IMR-90 (cell line): ENCODE data around the gene DPH3. TPM values are rescaled to one million over a fixed set of nuclear protein-coding genes. Genes with fewer than 3 reads are reported as not detected.

Experiments used
- ATAC-seq: fragments of 200-7000 bp; cut with Tn5 transposase; 2 replicates; pipeline ENCODE4 v1.9.1; 2020; ENCODE audit warnings: low read depth, mild to moderate bottlenecking, moderate library complexity
- BruUV-seq: library from RNA; stranded (reverse); fragments of 400-500 nt; replicated peaks from 2 replicates; lab custom pipeline; 2021; lab: Mats Ljungman, UMichigan
- CTCF ChIA-PET: fragments of 300-600 bp; formaldehyde crosslinking; extraction: SDS; loops from one replicate; lab custom pipeline; 2021; ENCODE audit warnings: antibody characterized with exemption; lab: Yijun Ruan, JAX
- POLR2A ChIA-PET: fragments of 300-600 bp; sonication (Branson Sonifier 250); formaldehyde crosslinking; loops from one replicate; lab custom pipeline; 2022; ENCODE audit warnings: antibody characterized with exemption; ENCODE audit not compliant: unreplicated experiment; lab: Charles Lee
- DNase-seq: peaks from one replicate; pipeline ENCODE4 v3.0.0; 2013
- H2AFZ ChIP-seq: replicated peaks from 2 replicates; pipeline ENCODE3; 2013; ENCODE audit warnings: low read length, mild to moderate bottlenecking; ENCODE audit not compliant: poor library complexity
- H2AK5ac ChIP-seq: 2 replicates; pipeline ENCODE4 v1.6.1; 2013; ENCODE audit warnings: low read depth, low read length, inconsistent platforms
- H2AK9ac ChIP-seq: replicated peaks from 2 replicates; pipeline ENCODE3; 2013; ENCODE audit warnings: mild to moderate bottlenecking, low read depth, low read length, moderate library complexity; ENCODE audit not compliant: poor library complexity
- H2BK120ac ChIP-seq: 2 replicates; pipeline ENCODE4 v1.6.1; 2013; ENCODE audit warnings: low read depth, low read length, inconsistent platforms
- H2BK15ac ChIP-seq: 3 replicates; pipeline ENCODE4 v1.6.1; 2013; ENCODE audit warnings: low read depth, low read length, inconsistent platforms
- H2BK20ac ChIP-seq: 2 replicates; pipeline ENCODE4 v1.6.1; 2013; ENCODE audit warnings: low read depth, mild to moderate bottlenecking, inconsistent platforms, low read length, moderate library complexity
- H2BK5ac ChIP-seq: 2 replicates; pipeline ENCODE4 v1.6.1; 2013; ENCODE audit warnings: mild to moderate bottlenecking, low read depth, low read length, inconsistent platforms; ENCODE audit not compliant: poor library complexity, severe bottlenecking
- H3K14ac ChIP-seq: replicated peaks from 2 replicates; pipeline ENCODE4 v1.6.1; 2013; ENCODE audit warnings: low read depth, low read length, inconsistent platforms
- H3K18ac ChIP-seq: 2 replicates; pipeline ENCODE4 v1.6.1; 2013; ENCODE audit warnings: low read depth, low read length, control low read depth
- H3K23ac ChIP-seq: 2 replicates; pipeline ENCODE4 v1.6.1; 2013; ENCODE audit warnings: low read depth, low read length, inconsistent platforms
- H3K27ac ChIP-seq: 2 replicates; pipeline ENCODE4 v1.5.1; 2013; ENCODE audit warnings: mild to moderate bottlenecking, control low read depth, low read length; ENCODE audit not compliant: insufficient read depth
- H3K27me3 ChIP-seq: 2 replicates; pipeline ENCODE4 v1.6.1; 2013; ENCODE audit warnings: low read length; ENCODE audit not compliant: control insufficient read depth, insufficient read depth
- H3K36me3 ChIP-seq: 2 replicates; pipeline ENCODE4 v1.6.1; 2013; ENCODE audit warnings: low read length, mixed read lengths; ENCODE audit not compliant: control insufficient read depth, insufficient read depth
- H3K4ac ChIP-seq: 2 replicates; pipeline ENCODE4 v1.6.1; 2013; ENCODE audit warnings: low read depth, low read length, inconsistent platforms
- H3K4me1 ChIP-seq: 2 replicates; pipeline ENCODE4 v1.6.1; 2013; ENCODE audit warnings: low read length, mixed read lengths; ENCODE audit not compliant: control insufficient read depth, insufficient read depth
- H3K4me2 ChIP-seq: 2 replicates; pipeline ENCODE4 v1.6.1; 2013; ENCODE audit warnings: low read depth, mild to moderate bottlenecking, control low read depth, low read length, moderate library complexity
- H3K4me3 ChIP-seq: 2 replicates; pipeline ENCODE4 v1.5.1; 2013; ENCODE audit warnings: low read depth, mild to moderate bottlenecking, control low read depth, low read length, moderate library complexity; ENCODE audit not compliant: insufficient read depth
- H3K56ac ChIP-seq: 2 replicates; pipeline ENCODE4 v1.6.1; 2013; ENCODE audit warnings: low read length, inconsistent platforms; ENCODE audit not compliant: insufficient read depth; ENCODE audit errors: extremely low read depth
- H3K79me1 ChIP-seq, 2 experiments: 2 replicates each; pipeline ENCODE4 v1.6.1; 2013; ENCODE audit warnings: low read length in 2 of 2, inconsistent platforms in 1 of 2, low read depth in 1 of 2
- H3K9ac ChIP-seq: 2 replicates; pipeline ENCODE4 v1.6.1; 2013; ENCODE audit warnings: low read depth, low read length, control low read depth
- H3K9me1 ChIP-seq: 2 replicates; pipeline ENCODE4 v1.6.1; 2013; ENCODE audit warnings: low read length, inconsistent platforms; ENCODE audit not compliant: insufficient read depth
- H3K9me3 ChIP-seq: 2 replicates; pipeline ENCODE4 v1.6.1; 2013; ENCODE audit warnings: low read length; ENCODE audit not compliant: control insufficient read depth, insufficient read depth
- H4K20me1 ChIP-seq: 2 replicates; pipeline ENCODE4 v1.6.1; 2013; ENCODE audit warnings: low read length, inconsistent platforms; ENCODE audit not compliant: insufficient read depth
- H4K5ac ChIP-seq: 2 replicates; pipeline ENCODE4 v1.6.1; 2013; ENCODE audit warnings: mild to moderate bottlenecking, low read depth, low read length, control low read depth
- H4K8ac ChIP-seq, 2 experiments: 2 replicates each; pipeline ENCODE4 v1.6.1; 2013; ENCODE audit warnings: low read depth in 2 of 2, low read length in 2 of 2, control low read depth in 1 of 2, inconsistent platforms in 1 of 2
- H4K91ac ChIP-seq: 2 replicates; pipeline ENCODE4 v1.6.1; 2013; ENCODE audit warnings: low read depth, low read length, inconsistent platforms; ENCODE audit not compliant: insufficient read depth
- BHLHE40 ChIP-seq: fragments of 150-350 bp; IDR thresholded peaks from 2 replicates; pipeline ENCODE4 v1.6.1; 2016; ENCODE audit warnings: mild to moderate bottlenecking, low read depth, low read length
- CEBPB ChIP-seq: IDR thresholded peaks from 2 replicates; pipeline ENCODE4 v1.6.1; 2012; ENCODE audit warnings: low read depth, low read length, improper control_type of control experiment
- CHD1 ChIP-seq: IDR thresholded peaks from 2 replicates; pipeline ENCODE4 v1.6.1; 2012; ENCODE audit warnings: low read depth, low read length, improper control_type of control experiment
- ELK1 ChIP-seq: fragments of 150-350 bp; IDR thresholded peaks from 2 replicates; pipeline ENCODE4 v1.6.1; 2016; ENCODE audit warnings: low read depth, mild to moderate bottlenecking, low read length, moderate library complexity, borderline replicate concordance
- FOS ChIP-seq: fragments of 150-350 bp; IDR thresholded peaks from 2 replicates; pipeline ENCODE4 v1.6.1; 2016; ENCODE audit warnings: low read depth, low read length
- MAFK ChIP-seq: IDR thresholded peaks from 2 replicates; pipeline ENCODE4 v1.6.1; 2012; ENCODE audit warnings: low read depth, low read length, improper control_type of control experiment
- MAZ ChIP-seq: IDR thresholded peaks from 2 replicates; pipeline ENCODE4 v1.6.1; 2012; ENCODE audit warnings: low read depth, mild to moderate bottlenecking, low read length, improper control_type of control experiment, moderate library complexity, borderline replicate concordance
- MXI1 ChIP-seq: IDR thresholded peaks from 2 replicates; pipeline ENCODE4 v1.6.1; 2012; ENCODE audit warnings: low read depth, mild to moderate bottlenecking, low read length, moderate library complexity, borderline replicate concordance
- NFE2L2 ChIP-seq: fragments of 150-350 bp; IDR thresholded peaks from 2 replicates; pipeline ENCODE4 v1.6.1; 2016; ENCODE audit warnings: low read depth, mild to moderate bottlenecking, low read length
- POLR2A ChIP-seq: IDR thresholded peaks from 2 replicates; pipeline ENCODE4 v1.6.1; 2012; ENCODE audit warnings: mild to moderate bottlenecking, low read depth, low read length
- RAD21 ChIP-seq: IDR thresholded peaks from 2 replicates; pipeline ENCODE4 v1.6.1; 2012; ENCODE audit warnings: low read length, improper control_type of control experiment
- RCOR1 ChIP-seq: IDR thresholded peaks from 2 replicates; pipeline ENCODE4 v1.6.1; 2012; ENCODE audit warnings: mild to moderate bottlenecking, low read length, improper control_type of control experiment; ENCODE audit not compliant: insufficient replicate concordance
- RFX5 ChIP-seq: IDR thresholded peaks from 2 replicates; pipeline ENCODE4 v1.8.0; 2012; ENCODE audit warnings: low read depth, mild to moderate bottlenecking, low read length, moderate library complexity
- SMC3 ChIP-seq: fragments of 150-350 bp; IDR thresholded peaks from 2 replicates; pipeline ENCODE4 v1.6.1; 2016; ENCODE audit warnings: low read depth, mild to moderate bottlenecking, antibody characterized with exemption, low read length, moderate library complexity
- WGBS, 2 experiments: methylation state at CpG; one replicate each; pipeline versions ENCODE4 v1.1.5 to v1.1.7; 2013; ENCODE audit warnings: missing lambda C conversion rate in 2 of 2; ENCODE audit not compliant: insufficient read length in 1 of 2; ENCODE audit errors: extremely low coverage in 2 of 2; 5-methylcytosine and 5-hydroxymethylcytosine counted together
- dilution Hi-C: fragments of 300-500 bp; cut with HindIII; formaldehyde crosslinking; loops from one replicate; pipeline ENCODE4 v1.14.3; 2018; ENCODE audit warnings: low sequenced_read_pairs; ENCODE audit not compliant: unreplicated experiment
- in situ Hi-C: fragments of 300-500 bp; cut with MboI; formaldehyde crosslinking; loops from 3 replicates; pipeline ENCODE4 v1.14.3; 2019; ENCODE audit warnings: low sequenced_read_pairs, inconsistent platforms, mixed read lengths
- intact Hi-C: fragments of 100-400 bp; cut with micrococcal nuclease; formaldehyde crosslinking; loops from 2 replicates; pipeline ENCODE4 v1.10.0; 2022
- polyA plus RNA-seq, 3 experiments: library from polyadenylated mRNA; depleted of rRNA; stranded (reverse); fragments of >200 nt; gene quantifications; 2 replicates each; pipeline ENCODE4 v1.2.3, GENCODE V29; 2012; ENCODE audit warnings: low replicate concordance in 1 of 3
- total RNA-seq: library from RNA; depleted of rRNA; stranded (reverse); fragments of >200 nt; gene quantifications from 2 replicates; pipeline ENCODE4 v1.2.3, GENCODE V29; 2012
- TF ChIP-seq, protein P1 (sequence below): conservative IDR thresholded peaks from 2 replicates; pipeline ENCODE4 v1.5.1; 2012; ENCODE audit warnings: mild to moderate bottlenecking, low read depth, low read length, improper control_type of control experiment
- TF ChIP-seq, protein P2 (sequence below): fragments of 150-350 bp; IDR thresholded peaks from 2 replicates; pipeline ENCODE4 v1.6.1; 2017; ENCODE audit warnings: mild to moderate bottlenecking, antibody characterized with exemption, low read length, low read depth

Gene DPH3
- total and polyA plus RNA-seq, 2 of the 4 experiments (the other 2 are of a cell fraction): 12.9 to 32.1 TPM

- ATAC-seq (no peak), DNase-seq (no peak)
- Histone ChIP-seq H2AFZ (no peak overlapping the region), H3K4me2 (no peak overlapping the region), H4K8ac (no peak overlapping the region), H3K23ac (no peak overlapping the region), H3K4ac (no peak overlapping the region), H2AK5ac (no peak overlapping the region), H2BK120ac (no peak overlapping the region), H4K5ac (no peak overlapping the region), H2BK15ac (no peak overlapping the region), H4K20me1 (no peaks in the 10 kb centered on the region), H3K18ac (no peak overlapping the region), H3K4me3 (no peak overlapping the region), H3K56ac (no peak overlapping the region), H3K9me3 (no peaks in the 10 kb centered on the region), H2AK9ac (peak overlapping the region; percentile 26), H4K91ac (no peak overlapping the region), H3K27ac (no peak overlapping the region), H2BK20ac (no peak overlapping the region), H3K9me1 (peaks cover 26% of the 10 kb centered on the region), H3K9ac (no peak overlapping the region), H3K27me3 (no peaks in the 10 kb centered on the region), H3K14ac (no peak overlapping the region), H3K36me3 (peaks cover 27% of the 10 kb centered on the region), H3K79me1 (peaks cover 5 to 30% of the 10 kb centered on the region in 2 experiments; a peak in 3 of 4 replicates), H3K4me1 (peaks cover 4% of the 10 kb centered on the region; the same call in 1 of the 2 replicates), H2BK5ac (no peak overlapping the region)
- ChIA-PET POLR2A (no interaction called here), CTCF (no interaction called here)
- 72% methylated on average over 2 of the region's 6 CpGs; no CpG with 5 or more reads in 1 of the 2 experiments for WGBS, 2 experiments
- BruUV-seq: no TSS peak
- in situ Hi-C loops: no loop called here
- dilution Hi-C loops: no loop called here
- TF ChIP-seq CHD1 (no peak), MXI1 (no peak), RAD21 (no peak), RFX5 (no peak), RCOR1 (no peak), MAZ (no peak), POLR2A (no peak), MAFK (no peak), CEBPB (no peak), BHLHE40 (no peak), FOS (no peak), SMC3 (no peak), NFE2L2 (no peak), ELK1 (no peak)
- TF ChIP-seq, protein P1, sequence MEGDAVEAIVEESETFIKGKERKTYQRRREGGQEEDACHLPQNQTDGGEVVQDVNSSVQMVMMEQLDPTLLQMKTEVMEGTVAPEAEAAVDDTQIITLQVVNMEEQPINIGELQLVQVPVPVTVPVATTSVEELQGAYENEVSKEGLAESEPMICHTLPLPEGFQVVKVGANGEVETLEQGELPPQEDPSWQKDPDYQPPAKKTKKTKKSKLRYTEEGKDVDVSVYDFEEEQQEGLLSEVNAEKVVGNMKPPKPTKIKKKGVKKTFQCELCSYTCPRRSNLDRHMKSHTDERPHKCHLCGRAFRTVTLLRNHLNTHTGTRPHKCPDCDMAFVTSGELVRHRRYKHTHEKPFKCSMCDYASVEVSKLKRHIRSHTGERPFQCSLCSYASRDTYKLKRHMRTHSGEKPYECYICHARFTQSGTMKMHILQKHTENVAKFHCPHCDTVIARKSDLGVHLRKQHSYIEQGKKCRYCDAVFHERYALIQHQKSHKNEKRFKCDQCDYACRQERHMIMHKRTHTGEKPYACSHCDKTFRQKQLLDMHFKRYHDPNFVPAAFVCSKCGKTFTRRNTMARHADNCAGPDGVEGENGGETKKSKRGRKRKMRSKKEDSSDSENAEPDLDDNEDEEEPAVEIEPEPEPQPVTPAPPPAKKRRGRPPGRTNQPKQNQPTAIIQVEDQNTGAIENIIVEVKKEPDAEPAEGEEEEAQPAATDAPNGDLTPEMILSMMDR: no peak
- TF ChIP-seq, protein P2, sequence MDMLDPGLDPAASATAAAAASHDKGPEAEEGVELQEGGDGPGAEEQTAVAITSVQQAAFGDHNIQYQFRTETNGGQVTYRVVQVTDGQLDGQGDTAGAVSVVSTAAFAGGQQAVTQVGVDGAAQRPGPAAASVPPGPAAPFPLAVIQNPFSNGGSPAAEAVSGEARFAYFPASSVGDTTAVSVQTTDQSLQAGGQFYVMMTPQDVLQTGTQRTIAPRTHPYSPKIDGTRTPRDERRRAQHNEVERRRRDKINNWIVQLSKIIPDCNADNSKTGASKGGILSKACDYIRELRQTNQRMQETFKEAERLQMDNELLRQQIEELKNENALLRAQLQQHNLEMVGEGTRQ: no peak
- intact Hi-C loops: no loop called here
These were observed 47.3 kb upstream of the DPH3 start for GRCh38 chr3:16311960-16312451.
